Muscle layer of duodenum (tissue), 2 donors: ENCODE measurements around the gene PLXDC2.

ENCODE experiments used
- H3K27ac ChIP-seq: one replicate; pipeline ENCODE4 v1.7.0; 2013; ENCODE audit warnings: mild to moderate bottlenecking, low read length
- H3K27me3 ChIP-seq: one replicate; pipeline ENCODE4 v1.7.0; 2013; ENCODE audit warnings: low read depth, mild to moderate bottlenecking, control low read depth, low read length
- H3K36me3 ChIP-seq, 2 donors: one replicate each; pipeline ENCODE4 v1.7.0; 2013; ENCODE audit warnings: low read length in 2 of 2, control low read depth in 1 of 2, mild to moderate bottlenecking in 1 of 2; ENCODE audit not compliant: insufficient read depth in 2 of 2, control insufficient read depth in 1 of 2
- H3K4me1 ChIP-seq, 2 donors: one replicate each; pipeline ENCODE4 v1.7.0; 2013; ENCODE audit warnings: low read length in 2 of 2, mild to moderate bottlenecking in 2 of 2, control low read depth in 1 of 2, moderate library complexity in 1 of 2; ENCODE audit not compliant: insufficient read depth in 2 of 2, control insufficient read depth in 1 of 2
- H3K4me3 ChIP-seq, 2 donors: one replicate each; pipeline ENCODE4 v1.7.0; 2013; ENCODE audit warnings: low read length in 2 of 2, low read depth in 1 of 2, mild to moderate bottlenecking in 1 of 2
- H3K9me3 ChIP-seq, 2 donors: one replicate each; pipeline ENCODE4 v1.7.0; 2013; ENCODE audit warnings: low read length in 2 of 2, control low read depth in 1 of 2, mild to moderate bottlenecking in 1 of 2; ENCODE audit not compliant: control insufficient read depth in 1 of 2
- donor health status: healthy.

The PLXDC2 gene

DNA sequence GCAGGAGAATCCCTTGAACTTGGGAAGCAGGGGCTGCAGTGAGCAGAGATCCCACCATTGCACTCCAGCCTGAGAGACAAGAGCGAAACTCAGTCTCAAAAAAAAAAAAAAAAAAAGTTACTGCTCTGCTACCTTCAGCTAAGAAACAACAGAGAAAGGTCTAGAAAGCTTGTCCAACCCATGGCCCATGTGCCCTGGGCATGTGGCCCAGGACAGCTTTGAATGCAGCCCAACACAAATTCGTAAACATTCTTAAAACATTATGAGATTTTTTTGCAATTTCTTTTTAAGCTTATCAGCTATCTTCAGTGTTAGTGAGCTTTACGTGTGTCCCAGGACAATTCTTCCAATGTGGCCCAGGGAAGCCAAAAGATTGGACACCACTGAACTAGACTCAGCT, 22.9 kb downstream of the PLXDC2 start:
- no peaks in the 10 kb centered on the region for H3K36me3 ChIP-seq
- no peaks in the 10 kb centered on the region for H3K27me3 ChIP-seq
- H3K9me3 ChIP-seq: no peaks in the 10 kb centered on the region
- peaks cover 0 to 4% of the 10 kb centered on the region in 2 donors for H3K4me1 ChIP-seq
- no peak overlapping the region for H3K4me3 ChIP-seq
- no peak overlapping the region for H3K27ac ChIP-seq

GRCh38 chr10:19839552-19839951, 23.3 kb downstream of the PLXDC2 start:
- Histone ChIP-seq H3K9me3 (no peaks in the 10 kb centered on the region), H3K27ac (no peak overlapping the region), H3K4me3 (no peak overlapping the region), H3K27me3 (no peaks in the 10 kb centered on the region), H3K4me1 (peaks cover 0 to 4% of the 10 kb centered on the region in 2 donors), H3K36me3 (no peaks in the 10 kb centered on the region)

GRCh38 chr10:19840776-19841175, 24.5 kb downstream of the PLXDC2 start:
- Histone ChIP-seq H3K4me1 (peaks cover 0 to 10% of the 10 kb centered on the region in 2 donors), H3K9me3 (no peaks in the 10 kb centered on the region), H3K4me3 (no peak overlapping the region), H3K27ac (no peak overlapping the region), H3K27me3 (no peaks in the 10 kb centered on the region), H3K36me3 (no peaks in the 10 kb centered on the region)

- Histone ChIP-seq H3K9me3 (no peaks in the 10 kb centered on the region), H3K27ac (no peak overlapping the region), H3K27me3 (no peaks in the 10 kb centered on the region), H3K36me3 (no peaks in the 10 kb centered on the region), H3K4me1 (peaks cover 0 to 14% of the 10 kb centered on the region in 2 donors), H3K4me3 (no peak overlapping the region)
These were observed 27.3 kb downstream of the PLXDC2 start for GRCh38 chr10:19843487-19843886.

GRCh38 chr10:19845503-19846368, 29.5 kb downstream of the PLXDC2 start:
- Histone ChIP-seq H3K27ac (no peak overlapping the region), H3K4me1 (peaks cover 0 to 14% of the 10 kb centered on the region in 2 donors), H3K4me3 (no peak overlapping the region), H3K36me3 (no peaks in the 10 kb centered on the region), H3K27me3 (no peaks in the 10 kb centered on the region), H3K9me3 (no peaks in the 10 kb centered on the region)

GRCh38 chr10:19847321-19847720, 31.1 kb downstream of the PLXDC2 start:
- Histone ChIP-seq H3K36me3 (no peaks in the 10 kb centered on the region), H3K27ac (no peak overlapping the region), H3K4me3 (no peak overlapping the region), H3K27me3 (no peaks in the 10 kb centered on the region), H3K4me1 (peaks cover 0 to 14% of the 10 kb centered on the region in 2 donors), H3K9me3 (no peaks in the 10 kb centered on the region)

GRCh38 chr10:19848226-19848985, 32.2 kb downstream of the PLXDC2 start:
- H3K9me3 ChIP-seq: no peaks in the 10 kb centered on the region
- H3K27ac ChIP-seq: no peak overlapping the region
- no peak overlapping the region for H3K4me3 ChIP-seq
- peaks cover 0 to 11% of the 10 kb centered on the region in 2 donors for H3K4me1 ChIP-seq
- no peaks in the 10 kb centered on the region for H3K27me3 ChIP-seq
- no peaks in the 10 kb centered on the region for H3K36me3 ChIP-seq

DNA sequence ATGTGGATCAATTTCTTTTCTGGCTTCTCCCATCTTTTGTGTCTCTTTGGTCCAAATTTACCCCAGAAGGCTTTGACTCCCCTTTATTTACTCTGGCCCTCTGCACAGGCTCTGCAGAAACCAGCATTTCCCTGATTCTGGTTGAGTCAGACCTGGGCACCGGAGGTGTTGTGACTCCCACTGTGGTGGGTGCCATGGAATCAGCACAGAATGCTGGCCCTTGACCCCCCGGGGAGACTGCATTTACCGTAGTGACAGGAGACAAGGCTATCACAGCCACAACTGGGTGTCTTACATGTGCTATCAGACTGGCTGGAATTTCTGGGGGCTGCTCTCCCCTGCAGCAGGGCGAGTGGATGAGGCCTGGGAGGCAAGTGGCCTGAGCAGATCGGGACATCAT, 37.6 kb downstream of the PLXDC2 start:
- Histone ChIP-seq H3K4me3 (no peak overlapping the region), H3K27me3 (no peaks in the 10 kb centered on the region), H3K36me3 (no peaks in the 10 kb centered on the region), H3K4me1 (peaks cover 0 to 5% of the 10 kb centered on the region in 2 donors), H3K9me3 (no peaks in the 10 kb centered on the region), H3K27ac (no peak overlapping the region)

DNA sequence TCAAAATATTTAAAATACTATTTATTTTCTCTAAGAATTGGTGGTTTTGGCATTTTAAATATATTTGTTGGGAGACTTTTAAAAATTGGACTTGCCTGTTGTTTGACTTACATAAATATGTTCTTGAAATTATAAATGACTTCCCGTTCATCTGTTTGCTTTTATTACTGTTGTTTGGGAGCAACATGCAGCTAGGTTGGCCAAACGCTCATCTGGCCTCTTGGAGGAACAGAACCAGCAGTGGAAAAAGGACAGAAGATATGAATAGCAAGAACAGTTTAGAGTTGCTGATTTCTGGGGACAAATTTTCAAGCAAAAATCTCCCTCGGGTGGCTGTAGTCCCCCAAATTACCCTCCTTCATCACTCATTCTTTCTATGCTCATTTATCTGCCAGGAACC, 41.6 kb downstream of the PLXDC2 start:
- Histone ChIP-seq H3K9me3 (no peaks in the 10 kb centered on the region), H3K4me3 (no peak overlapping the region), H3K27ac (no peak overlapping the region), H3K27me3 (no peaks in the 10 kb centered on the region), H3K4me1 (peaks cover 0 to 10% of the 10 kb centered on the region in 2 donors), H3K36me3 (no peaks in the 10 kb centered on the region)

DNA sequence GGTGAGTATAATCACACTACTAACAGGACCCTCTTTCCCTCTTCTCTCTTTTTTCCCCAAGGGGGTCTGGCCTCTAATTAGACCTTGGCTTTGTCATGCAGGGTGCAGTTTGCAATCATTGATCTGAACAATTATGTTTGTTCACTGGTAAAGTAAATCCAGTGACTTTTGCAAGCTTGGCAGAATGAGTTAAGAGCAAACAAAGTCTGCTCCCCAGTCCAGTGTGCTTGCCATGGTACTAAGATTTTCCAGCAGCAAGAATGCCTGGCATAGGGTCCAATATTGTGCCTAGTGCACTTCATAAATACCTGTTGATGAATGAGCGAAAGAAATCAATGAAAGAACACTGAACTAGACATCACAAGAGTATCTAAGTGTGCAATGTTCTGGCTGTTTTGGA, 43.9 kb downstream of the PLXDC2 start:
- H3K36me3 ChIP-seq: no peaks in the 10 kb centered on the region
- no peaks in the 10 kb centered on the region for H3K9me3 ChIP-seq
- no peaks in the 10 kb centered on the region for H3K27me3 ChIP-seq
- peaks cover 0 to 10% of the 10 kb centered on the region in 2 donors for H3K4me1 ChIP-seq
- H3K27ac ChIP-seq: no peak overlapping the region
- H3K4me3 ChIP-seq: no peak overlapping the region

DNA sequence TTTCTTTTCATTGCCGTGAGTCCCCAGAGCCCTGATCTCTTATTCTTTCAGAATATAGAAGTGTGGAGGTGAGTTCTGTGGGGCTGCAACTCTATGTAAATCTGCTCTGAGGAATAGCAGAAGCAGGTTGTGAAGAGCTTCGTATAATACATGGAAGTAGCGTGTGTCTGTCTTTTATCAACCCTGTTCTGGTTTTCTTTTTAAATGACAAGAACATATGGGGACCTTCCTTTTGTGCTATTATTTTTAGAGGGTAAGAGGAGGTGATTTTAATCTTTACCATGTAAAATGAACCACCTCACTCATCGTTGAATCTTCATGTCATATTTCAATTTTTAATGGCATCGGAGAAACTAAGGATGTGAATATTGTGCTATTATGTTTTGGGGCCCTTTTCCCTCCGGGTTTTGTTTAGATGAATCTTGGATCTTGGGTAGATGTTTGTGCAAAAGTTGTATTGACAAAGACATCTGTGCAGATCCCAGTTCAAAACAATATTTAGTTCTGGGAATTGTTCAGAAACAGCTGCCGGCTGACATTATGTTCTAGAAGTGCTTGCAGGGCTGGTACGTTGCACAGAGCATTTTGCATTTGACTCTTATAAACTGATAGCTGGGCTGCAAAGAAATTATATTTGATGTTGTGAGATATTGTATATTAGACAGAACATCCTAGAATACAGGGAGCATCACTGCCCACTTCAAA, 46.7 kb downstream of the PLXDC2 start:
- Histone ChIP-seq H3K4me1 (peaks cover 0 to 5% of the 10 kb centered on the region in 2 donors), H3K27ac (no peak overlapping the region), H3K36me3 (no peaks in the 10 kb centered on the region), H3K4me3 (no peak overlapping the region), H3K27me3 (no peaks in the 10 kb centered on the region), H3K9me3 (no peaks in the 10 kb centered on the region)
